NCI-H748 (cell line): ENCODE data around the gene IQSEC1.

ENCODE experiments used
- DNase-seq: peaks from one replicate; lab custom pipeline; 2025; ENCODE audit not compliant: unreplicated experiment; lab: John Stamatoyannopoulos, UW

Gene IQSEC1

DNA sequence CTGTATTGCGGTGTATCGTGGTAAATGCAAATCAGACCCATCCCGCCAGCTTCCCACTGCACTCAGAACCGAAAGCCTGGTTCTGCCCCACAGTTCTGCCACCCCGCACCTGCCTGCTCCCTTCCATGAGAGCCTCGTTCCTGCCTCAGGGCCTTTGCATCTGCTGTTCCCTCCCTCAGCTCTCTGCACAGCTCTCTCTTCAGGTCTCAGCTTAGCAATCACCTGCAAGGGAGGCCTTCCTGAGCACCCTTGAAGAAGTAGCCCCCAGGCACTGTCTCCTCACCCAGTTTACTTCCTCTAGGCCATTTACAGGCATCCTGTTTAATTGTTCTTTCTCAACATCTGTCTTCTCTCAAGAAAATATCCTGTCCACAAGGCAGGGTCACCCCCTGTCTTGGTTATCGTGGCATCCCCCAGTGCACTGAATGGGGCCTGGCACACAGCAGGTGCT lies 13.3 kb upstream of the IQSEC1 start:
- no peak for DNase-seq

DNA sequence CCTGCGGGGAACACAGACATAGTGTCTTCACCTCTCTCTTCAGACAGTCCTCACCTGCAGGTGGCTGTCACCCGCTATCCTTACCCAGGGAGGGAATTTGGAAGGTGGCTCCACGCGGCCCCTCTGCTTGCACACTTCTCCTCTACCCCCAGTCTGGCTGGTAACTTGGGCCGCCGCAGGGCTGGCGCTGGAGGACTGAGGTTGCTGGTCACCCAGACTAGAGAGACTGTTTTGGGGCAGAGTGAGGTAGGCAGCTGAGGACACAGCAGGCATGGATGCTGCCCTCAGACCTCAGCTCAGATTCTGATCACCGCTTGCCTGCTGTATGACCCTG lies 12.6 kb upstream of the IQSEC1 start:
- no peak for DNase-seq

DNA sequence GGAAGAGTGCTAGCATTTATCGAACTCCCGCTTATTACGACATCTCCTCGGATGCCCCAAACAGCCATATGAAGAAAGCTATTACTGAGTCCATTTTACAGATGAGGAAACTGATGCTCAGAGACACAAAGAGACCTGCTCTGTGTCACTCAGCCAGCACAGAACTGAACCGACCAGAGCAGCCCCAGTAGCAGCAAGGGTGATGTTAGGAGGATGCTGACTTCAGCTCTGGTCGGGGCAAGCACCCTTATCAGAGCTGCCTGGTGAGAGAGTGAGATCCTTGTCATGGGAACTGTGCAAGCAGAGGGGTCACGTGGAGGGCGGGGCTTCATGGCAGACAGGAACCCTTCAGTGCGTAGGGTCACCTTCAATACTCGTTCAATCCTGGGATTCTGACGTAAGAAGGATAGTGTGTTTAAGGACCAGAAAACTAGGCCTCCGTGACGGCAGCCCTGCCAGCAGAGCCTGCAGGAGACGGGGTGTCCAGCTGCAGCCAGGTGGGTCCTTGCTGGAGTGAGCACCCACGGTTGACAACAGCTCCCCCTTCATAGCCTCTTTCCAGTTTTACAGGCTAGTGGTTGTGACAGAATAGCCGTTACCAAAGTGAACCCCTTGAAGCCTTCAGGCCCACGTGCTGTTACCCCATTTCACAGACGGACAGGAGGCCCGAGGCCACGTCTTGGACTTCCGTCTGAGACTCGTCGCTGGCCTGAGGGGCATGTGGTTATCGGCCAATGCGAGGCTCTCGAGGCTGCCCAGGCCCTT lies 12.0 kb upstream of the IQSEC1 start:
- DNase-seq = no peak

DNA sequence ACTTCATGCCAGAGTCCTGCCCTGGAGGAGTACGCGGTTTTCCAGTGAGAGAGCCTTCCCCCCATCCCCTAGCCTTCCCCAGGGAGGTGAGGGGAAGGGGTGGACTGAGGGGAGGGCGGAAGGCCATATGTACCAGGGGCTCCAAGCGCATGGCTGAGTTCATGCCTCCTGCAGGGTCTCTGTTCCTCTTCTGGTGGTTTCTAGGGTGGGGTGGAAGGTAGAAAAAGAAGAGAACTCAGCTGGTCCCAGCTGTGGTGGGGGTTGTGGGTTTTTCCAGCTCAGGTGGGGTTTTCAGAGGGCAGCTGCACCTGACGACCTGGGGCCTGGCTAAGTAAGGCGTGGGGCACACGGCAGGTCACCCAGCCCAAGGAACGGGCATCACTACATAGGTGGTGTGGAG lies 10.7 kb upstream of the IQSEC1 start:
- no peak for DNase-seq

DNA sequence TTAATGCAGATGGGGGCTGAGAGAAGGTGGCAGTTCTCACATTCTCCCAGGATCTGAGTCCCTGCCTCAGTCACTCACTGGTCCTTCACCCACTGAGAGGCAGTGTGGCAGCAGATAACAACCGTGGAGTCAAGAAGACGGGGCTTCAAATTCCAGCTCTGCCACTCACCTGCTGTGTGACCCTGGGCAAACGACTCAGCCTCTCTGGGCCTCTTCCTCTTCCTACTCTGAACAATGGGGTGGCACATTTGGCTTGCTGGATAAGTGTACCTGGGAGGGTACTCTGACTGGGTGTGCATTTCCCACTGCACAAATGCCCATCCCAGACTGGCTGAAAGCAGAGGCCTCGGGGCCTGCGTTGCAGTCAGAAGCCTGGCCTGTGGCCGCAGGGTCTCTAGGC lies 10.0 kb upstream of the IQSEC1 start:
- no peak for DNase-seq

DNA sequence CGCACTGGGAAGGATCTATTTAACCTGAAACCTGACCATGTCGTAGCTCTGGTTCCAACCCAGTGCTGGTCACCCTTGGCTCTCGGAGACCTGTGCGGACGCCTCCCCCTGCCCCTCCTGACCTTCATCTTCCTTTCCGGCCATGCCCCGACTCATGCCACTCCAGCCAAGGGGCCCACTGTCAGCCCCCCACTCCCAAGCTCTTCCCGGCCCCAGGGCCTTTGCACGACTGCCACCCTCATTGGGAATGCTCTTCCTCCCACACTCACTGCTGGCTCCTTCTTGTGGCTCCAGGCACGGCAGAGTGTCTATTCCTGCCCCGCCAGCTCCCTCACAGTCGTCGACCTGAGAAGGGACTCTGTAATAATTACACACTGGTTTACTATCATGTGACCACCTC lies 9.4 kb upstream of the IQSEC1 start:
- no peak for DNase-seq

DNA sequence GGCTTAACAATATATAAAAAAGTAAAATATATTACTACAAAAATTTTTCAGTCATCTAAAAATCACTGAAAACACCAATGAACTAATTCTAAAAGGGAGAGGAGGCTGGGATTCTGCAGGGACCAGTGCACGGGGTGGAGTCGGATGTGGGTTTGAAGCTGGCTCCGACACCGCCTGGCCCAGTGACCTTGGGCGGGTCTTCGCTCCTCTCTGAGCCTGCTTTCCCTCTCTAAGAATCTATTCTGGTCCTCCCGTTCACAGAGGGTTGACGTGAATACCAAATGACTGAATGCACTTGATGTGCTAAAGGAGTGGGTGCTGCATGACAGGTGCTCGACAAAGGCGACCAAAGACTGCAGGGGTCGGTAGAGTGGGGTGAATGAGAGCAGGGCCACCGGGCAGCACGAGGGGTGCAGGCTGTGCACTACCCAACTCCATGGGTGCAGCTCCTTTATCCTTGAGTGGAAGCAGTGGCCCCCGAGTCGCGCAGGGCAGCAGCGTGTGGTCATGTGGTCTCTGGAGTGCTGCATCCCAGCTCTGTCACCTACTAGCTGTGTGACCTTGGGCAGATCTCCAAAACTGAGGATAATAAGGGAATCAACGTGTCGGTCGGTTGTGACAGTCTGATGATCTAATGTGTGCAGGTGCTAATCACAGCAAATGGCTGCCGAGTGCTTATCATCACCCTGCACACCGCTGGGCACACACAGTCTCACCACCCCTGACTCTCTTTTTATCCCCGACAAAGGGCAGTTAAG lies 8.6 kb upstream of the IQSEC1 start:
- no peak for DNase-seq

DNA sequence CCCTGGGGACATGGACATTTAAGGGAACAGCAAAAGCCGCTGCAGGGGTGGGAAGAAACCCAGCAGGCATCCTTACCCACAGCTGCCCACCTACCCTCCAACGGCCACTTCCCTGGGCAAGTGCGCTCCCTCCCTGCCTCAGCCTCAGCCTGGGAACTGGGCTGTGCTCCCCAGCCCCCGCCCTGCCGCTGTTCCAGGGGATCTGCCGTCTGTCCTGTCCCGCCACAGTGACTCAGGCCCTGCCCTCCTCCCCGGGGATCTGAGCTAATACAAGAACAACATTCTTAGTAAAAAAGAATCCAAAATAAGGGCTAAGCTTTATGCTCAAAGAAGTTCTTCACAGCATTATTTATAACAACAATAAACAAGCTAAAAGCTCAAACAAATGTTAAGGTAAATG lies 7.4 kb upstream of the IQSEC1 start:
- DNase-seq = no peak

DNA sequence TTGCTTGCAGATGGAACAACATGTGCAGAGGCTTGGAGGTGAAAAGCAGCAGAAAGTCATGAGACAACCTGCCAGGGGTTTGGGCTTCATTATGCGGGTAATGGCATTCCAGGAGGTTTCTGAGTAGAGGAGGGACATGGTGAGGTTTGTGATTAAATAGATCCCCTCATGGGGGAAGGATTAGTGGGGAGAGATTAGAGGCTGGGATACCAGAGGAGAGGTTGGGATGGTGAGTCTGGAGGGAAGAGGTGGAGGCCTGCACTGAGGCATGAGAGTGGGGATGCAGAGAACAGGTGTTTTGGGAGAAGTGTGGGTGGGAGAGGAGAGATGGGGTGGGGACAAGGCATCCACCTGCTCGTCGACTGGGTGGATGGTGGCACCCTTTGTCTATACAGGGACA lies 6.8 kb upstream of the IQSEC1 start:
- no peak for DNase-seq

DNA sequence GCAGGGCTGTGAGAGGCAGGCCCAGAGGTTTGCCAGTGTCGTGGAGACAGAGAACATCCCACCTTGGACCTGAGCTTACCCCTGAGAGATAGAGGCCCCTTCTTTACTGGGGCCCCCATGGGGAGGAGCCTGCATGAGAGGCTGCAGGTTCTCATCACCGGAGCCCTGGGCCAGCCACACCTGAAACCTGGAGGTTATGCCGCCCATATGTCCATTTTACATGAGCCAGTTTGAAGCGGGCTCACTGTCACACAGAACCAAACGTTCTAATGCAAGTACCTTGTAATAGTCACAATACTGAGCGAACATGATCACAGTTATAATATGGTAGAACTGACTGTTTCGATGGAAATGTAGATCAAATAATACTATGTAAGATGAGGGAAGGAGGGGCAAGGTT lies 6.3 kb upstream of the IQSEC1 start:
- no peak for DNase-seq

DNA sequence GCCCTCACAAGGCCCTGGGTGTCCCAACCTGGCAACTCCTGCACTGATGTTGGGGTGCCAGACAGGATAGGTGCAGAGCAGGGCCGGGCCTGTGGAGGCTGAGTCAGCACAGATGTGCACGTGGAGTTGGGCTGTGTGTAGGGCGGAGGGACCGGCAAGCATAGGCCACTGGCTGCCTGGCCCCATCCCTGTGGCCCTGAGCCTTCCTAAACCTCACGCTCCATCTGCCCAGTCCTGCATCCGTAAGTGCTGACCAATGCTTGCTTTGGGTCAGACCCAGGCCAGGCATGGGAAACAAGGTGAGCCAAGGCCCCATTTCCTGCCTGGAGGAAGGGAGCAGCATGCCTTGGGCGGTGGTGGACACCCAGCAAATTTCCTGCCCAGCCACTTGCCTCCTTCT lies 5.8 kb upstream of the IQSEC1 start:
- DNase-seq = no peak

DNA sequence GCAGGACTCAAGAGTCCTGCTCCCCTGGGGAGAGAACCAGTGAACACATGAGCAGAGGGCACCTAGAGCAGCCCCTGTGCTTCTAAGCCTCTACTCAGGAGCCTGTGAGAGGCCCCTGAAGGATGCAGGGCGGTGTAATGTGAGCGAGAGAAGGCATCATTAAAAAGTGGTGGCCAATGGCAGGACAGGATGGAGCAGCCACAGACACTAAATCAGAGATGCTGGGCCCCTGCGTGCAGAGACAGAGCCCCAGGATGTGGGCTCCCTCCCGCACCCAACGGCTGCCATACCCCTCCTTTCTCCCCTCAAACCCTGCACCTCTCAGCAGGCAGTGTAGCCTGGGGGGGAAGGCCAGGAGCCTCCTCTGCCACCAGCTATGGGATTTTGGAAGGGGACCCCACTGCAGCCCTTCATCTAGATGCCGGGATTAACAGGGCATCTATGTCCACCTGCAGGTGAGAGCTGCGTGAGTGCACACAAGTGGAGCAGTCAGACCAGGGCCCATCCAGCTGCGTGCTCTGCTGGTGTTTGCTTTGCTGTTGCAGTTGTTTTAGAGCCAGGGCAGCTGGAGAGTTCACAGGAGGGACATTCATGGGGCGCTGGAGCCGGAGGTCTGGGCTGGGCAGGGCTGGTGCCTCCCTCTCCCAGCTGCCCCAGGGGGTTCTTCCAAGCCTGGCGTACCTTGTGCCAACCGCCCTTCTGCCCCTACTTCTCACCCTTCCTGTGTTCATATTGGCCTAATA lies 5.1 kb upstream of the IQSEC1 start:
- DNase-seq = peak; percentile 31

DNA sequence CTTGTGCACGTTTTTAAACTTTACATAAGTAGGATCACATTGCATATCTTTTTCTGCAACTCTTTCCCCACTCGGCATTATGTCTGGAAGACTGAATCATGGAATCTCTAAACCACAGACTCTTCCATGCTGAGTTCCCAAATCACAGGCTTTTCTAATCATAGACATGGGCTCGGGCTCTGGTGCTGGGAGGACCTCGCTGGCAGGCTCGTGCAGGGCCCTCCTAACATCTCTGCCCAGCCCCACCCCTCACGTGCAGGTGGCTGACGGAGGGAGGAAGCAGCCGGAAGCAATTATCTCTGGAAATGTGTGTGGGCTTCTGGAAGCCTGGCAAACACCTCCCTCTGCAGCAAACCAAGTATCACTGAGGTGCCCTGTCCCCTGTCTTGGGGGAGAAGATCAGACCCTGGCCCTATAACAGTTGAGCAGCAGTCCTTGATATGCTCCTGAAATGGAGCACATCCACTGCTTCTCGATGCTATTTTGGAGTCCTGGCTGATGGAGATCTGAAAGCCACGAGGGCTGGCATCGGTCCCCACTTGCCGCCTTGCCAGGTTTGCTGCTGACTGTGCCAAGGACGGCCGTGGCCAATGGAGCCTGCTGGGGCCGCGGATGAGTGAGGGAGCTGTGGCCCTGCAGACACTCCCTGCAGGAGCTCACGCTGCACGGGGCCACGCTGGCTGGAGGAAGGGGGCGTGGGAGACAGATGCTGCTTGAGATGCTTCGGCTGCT lies 4.4 kb upstream of the IQSEC1 start:
- DNase-seq = peak; percentile 81

DNA sequence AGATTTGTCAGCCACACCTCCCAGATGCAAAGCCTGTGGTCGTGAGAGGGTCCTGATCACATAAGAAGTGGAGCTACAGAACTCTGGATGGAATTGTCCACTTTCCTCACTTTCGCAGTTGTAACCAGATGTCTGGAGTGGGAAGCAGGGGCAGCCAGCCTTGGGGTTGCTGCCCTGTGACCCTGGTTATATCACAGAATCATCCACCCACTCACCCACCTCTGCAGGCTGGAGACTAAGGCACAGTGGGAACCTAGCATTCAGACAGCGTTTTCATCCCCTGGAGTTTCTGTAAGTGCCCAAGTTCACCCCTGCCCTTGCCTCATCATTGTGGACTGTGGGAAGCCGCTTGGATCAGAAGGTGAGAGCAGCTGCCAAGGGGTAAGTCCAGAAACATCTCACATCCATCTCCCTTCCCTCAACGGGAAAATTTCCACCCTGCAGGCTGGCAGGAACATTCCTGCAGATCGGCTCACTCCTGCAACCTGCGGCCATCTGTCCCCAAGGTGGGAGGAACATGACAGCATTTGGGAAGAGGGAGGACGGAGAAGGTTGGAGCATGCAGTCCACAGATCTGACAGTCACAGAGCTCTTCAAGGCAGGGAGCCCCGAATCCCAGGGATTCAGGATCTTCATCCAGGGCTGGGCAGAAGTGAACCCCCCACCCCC lies 2.9 kb upstream of the IQSEC1 start:
- no peak for DNase-seq

DNA sequence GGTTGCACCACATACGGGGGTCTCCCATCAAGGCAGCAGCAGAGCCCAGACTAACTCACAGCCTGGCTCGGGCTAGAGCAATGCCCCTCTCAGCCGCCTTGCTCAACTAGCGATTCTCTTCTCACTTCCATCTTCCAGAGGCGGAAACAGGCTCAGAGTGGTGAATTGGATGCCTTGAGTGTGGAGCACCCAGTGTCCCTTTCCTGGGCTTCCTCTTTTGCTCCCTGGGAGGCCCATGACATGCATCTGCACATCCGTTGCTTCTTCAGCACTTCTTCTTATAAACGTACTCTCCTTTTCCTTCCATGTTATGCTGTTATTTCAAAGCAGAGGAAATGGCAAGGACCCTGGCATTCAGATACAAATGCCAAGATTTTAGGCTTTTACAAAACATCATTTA lies 2.1 kb upstream of the IQSEC1 start:
- DNase-seq = no peak

DNA sequence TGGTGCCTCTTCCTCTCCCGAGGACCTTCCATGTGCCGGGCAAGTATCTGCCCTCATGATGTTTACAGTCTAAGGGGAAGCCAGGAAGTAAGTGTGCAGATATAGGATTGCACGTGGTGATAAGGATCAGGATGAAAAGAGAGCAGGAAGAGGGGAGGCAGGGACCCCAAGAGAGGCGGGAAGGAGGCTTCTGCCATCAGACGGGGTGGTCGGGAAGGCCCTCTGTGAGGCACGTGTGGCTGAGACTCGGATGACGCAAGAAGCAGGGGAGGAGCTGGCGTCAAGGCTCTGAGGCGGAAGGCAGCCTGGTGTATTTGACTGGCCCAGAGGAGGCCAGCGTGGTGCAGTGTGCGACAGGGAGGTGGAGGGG lies 762 bp upstream of the IQSEC1 start:
- DNase-seq = no peak

DNA sequence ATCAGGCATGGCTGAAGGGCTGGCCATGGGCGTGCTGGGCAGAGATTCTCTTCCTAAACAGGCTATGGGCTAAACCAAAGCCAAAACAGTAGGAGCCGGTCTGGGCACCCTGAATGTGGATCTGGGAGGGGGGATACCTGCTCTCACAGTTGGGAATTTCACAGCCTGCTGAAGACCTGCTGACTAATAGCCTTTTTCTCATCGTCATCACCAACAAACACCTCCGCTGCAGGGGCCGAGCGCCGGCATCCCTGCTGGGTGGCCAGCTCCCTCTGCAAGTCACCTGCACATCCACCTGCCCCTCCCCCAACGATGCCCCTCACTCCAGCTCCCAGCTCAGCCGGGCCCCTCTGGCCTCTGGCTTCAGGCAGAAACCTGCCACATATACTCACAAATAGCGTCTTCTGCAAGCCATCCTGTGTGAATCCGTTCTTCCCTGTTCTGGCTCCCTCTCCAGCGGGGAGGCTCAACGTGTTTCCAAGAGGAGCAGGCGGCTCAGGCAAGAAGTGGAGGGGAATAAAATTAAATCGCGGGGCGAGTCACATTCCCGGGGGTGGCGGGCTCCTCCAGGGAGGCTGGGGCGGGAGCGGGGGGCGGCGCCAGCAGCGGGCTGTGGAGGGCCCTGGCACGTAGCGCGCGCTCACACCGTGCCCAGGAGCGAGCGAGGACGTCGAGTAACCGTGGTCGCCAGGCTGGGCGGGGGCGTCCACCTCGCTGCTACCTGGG lies 466 bp downstream of the IQSEC1 start:
- peak; percentile 71 for DNase-seq

DNA sequence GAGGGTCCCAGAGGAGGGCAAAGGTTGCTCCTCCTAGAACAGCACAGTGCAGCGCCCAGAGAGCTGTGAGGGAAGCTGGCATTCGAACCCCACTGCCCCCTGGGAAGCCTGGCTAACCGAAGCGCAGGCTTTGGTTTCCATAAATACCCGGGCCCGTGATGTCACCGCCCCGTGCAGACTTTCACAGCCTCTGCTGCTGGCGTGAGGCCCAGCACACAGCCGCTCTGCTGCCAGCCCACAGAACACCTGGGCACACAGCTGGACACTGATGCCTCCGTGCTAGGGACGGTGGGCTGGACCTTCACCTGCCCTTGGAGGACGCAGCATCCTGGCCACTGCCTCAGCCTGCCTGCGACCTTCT lies 1.0 kb downstream of the IQSEC1 start:
- peak; percentile 59 for DNase-seq

DNA sequence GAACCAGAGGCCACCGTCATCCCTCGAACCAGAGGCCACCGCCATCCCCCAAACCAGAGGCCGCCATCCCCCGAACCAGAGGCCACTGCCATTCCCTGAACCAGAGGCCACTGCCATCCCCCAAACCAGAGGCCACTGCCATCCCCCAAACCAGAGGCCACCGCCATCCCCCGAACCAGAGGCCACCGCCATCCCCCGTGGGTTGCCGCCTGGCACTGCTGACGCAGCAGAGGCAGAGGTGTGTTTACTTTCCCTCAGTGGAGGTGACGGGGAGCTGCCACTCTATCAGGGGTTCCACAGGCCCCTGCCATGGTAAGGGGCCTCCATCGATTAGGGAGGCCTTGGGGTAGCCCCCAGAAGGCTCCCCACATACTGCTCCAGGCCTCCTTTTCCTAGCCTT lies 1.5 kb downstream of the IQSEC1 start:
- DNase-seq = no peak

DNA sequence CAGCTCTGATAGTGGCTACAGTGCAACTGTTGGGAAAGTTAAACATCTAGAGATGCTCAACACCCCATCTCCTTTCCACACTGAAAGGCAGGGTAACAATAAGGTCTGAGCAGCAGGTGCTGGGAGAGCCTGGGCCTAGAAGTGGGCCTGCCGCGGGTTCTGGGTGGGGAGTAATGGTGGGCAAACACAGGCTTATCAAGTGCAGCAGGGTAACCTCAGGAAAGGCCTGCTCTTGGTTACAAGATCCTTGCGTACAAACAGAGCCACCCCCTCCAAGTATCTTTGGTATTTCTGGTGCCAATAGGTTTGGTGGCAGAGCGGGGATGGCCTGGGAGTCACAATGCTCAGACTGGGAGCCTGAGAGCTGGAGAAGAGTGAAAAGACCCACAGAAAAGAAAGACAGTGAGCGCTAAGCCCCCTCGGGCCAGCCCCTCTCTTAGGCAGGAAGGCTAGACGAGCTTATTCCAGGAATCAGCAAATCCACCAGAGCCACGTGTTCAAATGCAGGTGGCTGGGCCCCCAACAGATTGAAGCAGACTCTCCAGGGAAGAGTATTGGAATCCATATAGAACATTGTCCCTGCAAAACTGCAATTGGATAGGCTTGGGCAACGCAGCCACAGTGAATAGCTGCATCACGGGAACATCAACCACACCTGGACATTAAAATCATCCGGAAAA lies 2.7 kb downstream of the IQSEC1 start:
- DNase-seq = no peak
